Naive B cell (primary cell): ENCODE results near the gene FZR1. TPM values are rescaled to one million over a fixed set of nuclear protein-coding genes. Genes with fewer than 3 reads are reported as not detected.

Source experiments
- ATAC-seq, 2 donors: fragments of 150-1000 bp; cut with Tn5 transposase; 2 replicates each; pipeline ENCODE4 v1.10.0; 2021; ENCODE audit warnings: low read depth in 2 of 2, mild to moderate bottlenecking in 2 of 2, moderate library complexity in 2 of 2
- DNase-seq: peaks from one replicate; pipeline ENCODE4 v3.0.0; 2022
- H3K27ac Mint-ChIP-seq, 6 donors: one replicate each; pipeline ENCODE4 v1.8.0; 2020 to 2022; ENCODE audit warnings: mild to moderate bottlenecking in 6 of 6, mixed read lengths in 6 of 6, moderate library complexity in 5 of 6, inconsistent platforms in 2 of 6
- H3K27me3 Mint-ChIP-seq, 3 donors: one replicate each; pipeline ENCODE4 v1.8.0; 2021 to 2022; ENCODE audit warnings: mixed read lengths in 3 of 3, mild to moderate bottlenecking in 1 of 3
- H3K36me3 Mint-ChIP-seq, 2 donors: one replicate each; pipeline ENCODE4 v1.8.0; 2020 to 2022; ENCODE audit warnings: mixed read lengths in 2 of 2, inconsistent platforms in 1 of 2, mild to moderate bottlenecking in 1 of 2
- H3K4me1 Mint-ChIP-seq, 3 donors: one replicate each; pipeline ENCODE4 v1.8.0; 2020 to 2022; ENCODE audit warnings: mixed read lengths in 3 of 3, inconsistent platforms in 1 of 3, mild to moderate bottlenecking in 1 of 3, moderate library complexity in 1 of 3
- H3K4me3 Mint-ChIP-seq, 8 donors: one replicate each; pipeline ENCODE4 v1.8.0; 2020 to 2022; ENCODE audit warnings: mild to moderate bottlenecking in 8 of 8, mixed read lengths in 8 of 8, moderate library complexity in 8 of 8, inconsistent platforms in 2 of 8
- H3K9me3 Mint-ChIP-seq, 7 donors: one replicate each; pipeline ENCODE4 v1.8.0; 2020 to 2022; ENCODE audit warnings: mixed read lengths in 7 of 7, mild to moderate bottlenecking in 5 of 7, inconsistent platforms in 2 of 7, moderate library complexity in 1 of 7
- polyA plus RNA-seq, 6 donors: library from polyadenylated mRNA; unstranded; fragments of 300-500 nt; fragmentation: Illumina TruSeq; gene quantifications; one replicate each; pipeline ENCODE4 v1.2.3, GENCODE V29; 2021; ENCODE audit warnings: low read depth in 6 of 6

The FZR1 gene
- polyA plus RNA-seq, 6 donors from 2014 or later, result 5.8 to 20.0 (median 10.7) TPM

- H3K4me3 Mint-ChIP-seq, result no peak overlapping the region
- peak overlapping the region in 1 of 6 donors; percentile 65 for H3K27ac Mint-ChIP-seq
- no peaks in the 10 kb centered on the region for H3K9me3 Mint-ChIP-seq
- peaks cover 30 to 53% (median 42%) of the 10 kb centered on the region in 3 donors for H3K4me1 Mint-ChIP-seq
- H3K27me3 Mint-ChIP-seq, result no peaks in the 10 kb centered on the region
- H3K36me3 Mint-ChIP-seq, result peaks cover 0 to 4% of the 10 kb centered on the region in 2 donors
- ATAC-seq (no peak), DNase-seq (no peak)
Observed at GRCh38 chr19:3517638-3518037, 11.5 kb downstream of the FZR1 start.

- H3K36me3 Mint-ChIP-seq, result peaks cover 0 to 4% of the 10 kb centered on the region in 2 donors
- H3K4me1 Mint-ChIP-seq, result peaks cover 30 to 53% (median 42%) of the 10 kb centered on the region in 3 donors
- H3K27ac Mint-ChIP-seq, result peak overlapping the region in 1 of 6 donors; percentile 70
- H3K27me3 Mint-ChIP-seq, result no peaks in the 10 kb centered on the region
- H3K9me3 Mint-ChIP-seq, result no peaks in the 10 kb centered on the region
- no peak overlapping the region for H3K4me3 Mint-ChIP-seq
- no peak for DNase-seq
- no peak for ATAC-seq
Observed at GRCh38 chr19:3518255-3518654, 12.1 kb downstream of the FZR1 start.

GRCh38 chr19:3518659-3519058, 12.5 kb downstream of the FZR1 start:
- no peak for DNase-seq
- Mint-ChIP-seq H3K9me3 (no peaks in the 10 kb centered on the region), H3K36me3 (peaks cover 0 to 4% of the 10 kb centered on the region in 2 donors), H3K27ac (peak overlapping the region in 2 of 6 donors; percentile 70 to 82), H3K4me1 (peaks cover 29 to 50% (median 40%) of the 10 kb centered on the region in 3 donors), H3K27me3 (no peaks in the 10 kb centered on the region), H3K4me3 (no peak overlapping the region)
- no peak for ATAC-seq

- no peak overlapping the region for H3K4me3 Mint-ChIP-seq
- H3K27me3 Mint-ChIP-seq, result no peaks in the 10 kb centered on the region
- no peak overlapping the region for H3K27ac Mint-ChIP-seq
- no peak for ATAC-seq
- H3K9me3 Mint-ChIP-seq, result no peaks in the 10 kb centered on the region
- H3K4me1 Mint-ChIP-seq, result peaks cover 30 to 48% (median 36%) of the 10 kb centered on the region in 3 donors
- DNase-seq, result no peak
- H3K36me3 Mint-ChIP-seq, result peaks cover 0 to 4% of the 10 kb centered on the region in 2 donors
Observed at GRCh38 chr19:3519126-3519525, 13.0 kb downstream of the FZR1 start.

- peaks cover 22 to 38% (median 30%) of the 10 kb centered on the region in 3 donors for H3K4me1 Mint-ChIP-seq
- H3K36me3 Mint-ChIP-seq, result peaks cover 0 to 4% of the 10 kb centered on the region in 2 donors
- ATAC-seq, result no peak
- H3K27me3 Mint-ChIP-seq, result no peaks in the 10 kb centered on the region
- peak overlapping the region in 1 of 8 donors; percentile 37 for H3K4me3 Mint-ChIP-seq
- H3K27ac Mint-ChIP-seq, result peak overlapping the region in 5 of 6 donors; percentile 20 to 80 (median 64)
- no peaks in the 10 kb centered on the region for H3K9me3 Mint-ChIP-seq
- no peak for DNase-seq
Observed at GRCh38 chr19:3520166-3521103, 14.3 kb downstream of the FZR1 start.

GRCh38 chr19:3521104-3521445, 15.0 kb downstream of the FZR1 start:
- Mint-ChIP-seq H3K4me1 (peaks cover 18 to 33% (median 26%) of the 10 kb centered on the region in 3 donors), H3K27me3 (no peaks in the 10 kb centered on the region), H3K9me3 (no peaks in the 10 kb centered on the region), H3K36me3 (peaks cover 0 to 4% of the 10 kb centered on the region in 2 donors), H3K27ac (peak overlapping the region in 1 of 6 donors; percentile 20), H3K4me3 (peak overlapping the region in 1 of 8 donors; percentile 37)
- no peak for DNase-seq
- no peak for ATAC-seq

GRCh38 chr19:3522421-3523360, 16.6 kb downstream of the FZR1 start:
- Mint-ChIP-seq H3K4me3 (peak overlapping the region in 1 of 8 donors; percentile 33), H3K36me3 (peaks cover 0 to 4% of the 10 kb centered on the region in 2 donors), H3K27me3 (no peaks in the 10 kb centered on the region), H3K4me1 (peaks cover 14 to 18% (median 14%) of the 10 kb centered on the region in 3 donors), H3K27ac (peak overlapping the region in 1 of 6 donors; percentile 47), H3K9me3 (no peaks in the 10 kb centered on the region)
- ATAC-seq (no peak), DNase-seq (no peak)

- Mint-ChIP-seq H3K9me3 (no peaks in the 10 kb centered on the region), H3K27me3 (no peaks in the 10 kb centered on the region), H3K36me3 (peaks cover 0 to 4% of the 10 kb centered on the region in 2 donors), H3K4me1 (peaks cover 11 to 14% (median 14%) of the 10 kb centered on the region in 3 donors), H3K27ac (no peak overlapping the region), H3K4me3 (no peak overlapping the region)
- no peak for ATAC-seq
- DNase-seq, result no peak
Observed at GRCh38 chr19:3523361-3524077, 17.4 kb downstream of the FZR1 start.

GRCh38 chr19:3524078-3524842, 18.1 kb downstream of the FZR1 start:
- ATAC-seq, result no peak
- no peak for DNase-seq
- H3K27me3 Mint-ChIP-seq, result no peaks in the 10 kb centered on the region
- peaks cover 7 to 14% (median 14%) of the 10 kb centered on the region in 3 donors for H3K4me1 Mint-ChIP-seq
- H3K9me3 Mint-ChIP-seq, result no peaks in the 10 kb centered on the region
- peak overlapping the region in 2 of 6 donors; percentile 60 to 69 for H3K27ac Mint-ChIP-seq
- H3K36me3 Mint-ChIP-seq, result peaks cover 0 to 4% of the 10 kb centered on the region in 2 donors
- H3K4me3 Mint-ChIP-seq, result peak overlapping the region in 1 of 8 donors; percentile 15

GRCh38 chr19:3524904-3525451, 18.9 kb downstream of the FZR1 start:
- H3K4me3 Mint-ChIP-seq, result no peak overlapping the region
- H3K36me3 Mint-ChIP-seq, result peaks cover 0 to 4% of the 10 kb centered on the region in 2 donors
- H3K27me3 Mint-ChIP-seq, result no peaks in the 10 kb centered on the region
- peaks cover 4 to 14% (median 9%) of the 10 kb centered on the region in 3 donors for H3K4me1 Mint-ChIP-seq
- H3K27ac Mint-ChIP-seq, result peak overlapping the region in 1 of 6 donors; percentile 60
- DNase-seq (no peak), ATAC-seq (no peak)
- H3K9me3 Mint-ChIP-seq, result no peaks in the 10 kb centered on the region

- DNase-seq, result no peak
Observed at GRCh38 chr19:3526507-3527237, 20.6 kb downstream of the FZR1 start.

More at GRCh38 chr19:3526507-3527237, 20.6 kb downstream of the FZR1 start:
- Mint-ChIP-seq H3K9me3 (no peaks in the 10 kb centered on the region), H3K36me3 (no peaks in the 10 kb centered on the region), H3K27me3 (no peaks in the 10 kb centered on the region), H3K4me3 (peak overlapping the region in 1 of 8 donors; percentile 61), H3K27ac (peak overlapping the region in 1 of 6 donors; percentile 67), H3K4me1 (peaks cover 0 to 9% (median 0%) of the 10 kb centered on the region in 3 donors)
- ATAC-seq, result no peak
